T-helper 2 cell (primary cell): ENCODE measurements around the gene DISC1.

Experiments
- DNase-seq, 5 experiments: peaks; one replicate each; pipeline versions ENCODE4 v3.0.0 to v3.0.0-alpha.2; 2012 to 2022

Gene DISC1

GRCh38 chr1:231861541-231862481 lies 235.2 kb downstream of the DISC1 start:
- peak in 1 of 5 experiments; percentile 29 for DNase-seq

GRCh38 chr1:231862611-231863010 lies 236.0 kb downstream of the DISC1 start:
- no peak for DNase-seq

- no peak for DNase-seq
These were observed 238.7 kb downstream of the DISC1 start for GRCh38 chr1:231865331-231865730.

- DNase-seq: peak in 4 of 5 experiments; percentile 17 to 48 (median 22)
These were observed 240.1 kb downstream of the DISC1 start for GRCh38 chr1:231866392-231867331.

GRCh38 chr1:231867607-231868006 lies 241.0 kb downstream of the DISC1 start:
- no peak for DNase-seq

GRCh38 chr1:231869364-231869763 lies 242.8 kb downstream of the DISC1 start:
- DNase-seq: no peak

GRCh38 chr1:231871471-231871870 lies 244.9 kb downstream of the DISC1 start:
- peak in 1 of 5 experiments; percentile 1 for DNase-seq

- DNase-seq: no peak
These were observed 245.3 kb downstream of the DISC1 start for GRCh38 chr1:231871878-231872277.

GRCh38 chr1:231872461-231872910 lies 245.9 kb downstream of the DISC1 start:
- no peak for DNase-seq

GRCh38 chr1:231878737-231879136 lies 252.1 kb downstream of the DISC1 start:
- no peak for DNase-seq

GRCh38 chr1:231879296-231879695 lies 252.7 kb downstream of the DISC1 start:
- no peak for DNase-seq

GRCh38 chr1:231882333-231882732 lies 255.7 kb downstream of the DISC1 start:
- DNase-seq: no peak

GRCh38 chr1:231882790-231883189 lies 256.2 kb downstream of the DISC1 start:
- DNase-seq: no peak

- no peak for DNase-seq
These were observed 256.8 kb downstream of the DISC1 start for GRCh38 chr1:231883382-231883781.

- DNase-seq: no peak
These were observed 258.7 kb downstream of the DISC1 start for GRCh38 chr1:231885209-231885854.

- DNase-seq: no peak
These were observed 260.6 kb downstream of the DISC1 start for GRCh38 chr1:231887166-231887565.

- DNase-seq: no peak
These were observed 261.3 kb downstream of the DISC1 start for GRCh38 chr1:231887866-231888265.

GRCh38 chr1:231890791-231891190 lies 264.2 kb downstream of the DISC1 start:
- DNase-seq: no peak

GRCh38 chr1:231893400-231894102 lies 267.0 kb downstream of the DISC1 start:
- DNase-seq: peak in 1 of 5 experiments; percentile 4

GRCh38 chr1:231896806-231897205 lies 270.2 kb downstream of the DISC1 start:
- DNase-seq: no peak

- no peak for DNase-seq
These were observed 272.5 kb downstream of the DISC1 start for GRCh38 chr1:231899046-231899445.
